IMR-90 (cell line): ENCODE measurements around the gene TPGS2. TPM values are rescaled to one million over a fixed set of nuclear protein-coding genes. Genes with fewer than 3 reads are reported as not detected.

Experiments used
- ATAC-seq: fragments of 200-7000 bp; cut with Tn5 transposase; 2 replicates; pipeline ENCODE4 v1.9.1; 2020; ENCODE audit warnings: low read depth, mild to moderate bottlenecking, moderate library complexity
- BruUV-seq: library from RNA; stranded (reverse); fragments of 400-500 nt; replicated peaks from 2 replicates; lab custom pipeline; 2021; lab: Mats Ljungman, UMichigan
- CTCF ChIA-PET: fragments of 300-600 bp; formaldehyde crosslinking; extraction: SDS; loops from one replicate; lab custom pipeline; 2021; ENCODE audit warnings: antibody characterized with exemption; lab: Yijun Ruan, JAX
- POLR2A ChIA-PET: fragments of 300-600 bp; sonication (Branson Sonifier 250); formaldehyde crosslinking; loops from one replicate; lab custom pipeline; 2022; ENCODE audit warnings: antibody characterized with exemption; ENCODE audit not compliant: unreplicated experiment; lab: Charles Lee
- DNase-seq: peaks from one replicate; pipeline ENCODE4 v3.0.0; 2013
- H2AFZ ChIP-seq: replicated peaks from 2 replicates; pipeline ENCODE3; 2013; ENCODE audit warnings: low read length, mild to moderate bottlenecking; ENCODE audit not compliant: poor library complexity
- H2AK5ac ChIP-seq: 2 replicates; pipeline ENCODE4 v1.6.1; 2013; ENCODE audit warnings: low read depth, low read length, inconsistent platforms
- H2AK9ac ChIP-seq: replicated peaks from 2 replicates; pipeline ENCODE3; 2013; ENCODE audit warnings: mild to moderate bottlenecking, low read depth, low read length, moderate library complexity; ENCODE audit not compliant: poor library complexity
- H2BK120ac ChIP-seq: 2 replicates; pipeline ENCODE4 v1.6.1; 2013; ENCODE audit warnings: low read depth, low read length, inconsistent platforms
- H2BK15ac ChIP-seq: 3 replicates; pipeline ENCODE4 v1.6.1; 2013; ENCODE audit warnings: low read depth, low read length, inconsistent platforms
- H2BK20ac ChIP-seq: 2 replicates; pipeline ENCODE4 v1.6.1; 2013; ENCODE audit warnings: low read depth, mild to moderate bottlenecking, inconsistent platforms, low read length, moderate library complexity
- H2BK5ac ChIP-seq: 2 replicates; pipeline ENCODE4 v1.6.1; 2013; ENCODE audit warnings: mild to moderate bottlenecking, low read depth, low read length, inconsistent platforms; ENCODE audit not compliant: poor library complexity, severe bottlenecking
- H3K14ac ChIP-seq: replicated peaks from 2 replicates; pipeline ENCODE4 v1.6.1; 2013; ENCODE audit warnings: low read depth, low read length, inconsistent platforms
- H3K18ac ChIP-seq: 2 replicates; pipeline ENCODE4 v1.6.1; 2013; ENCODE audit warnings: low read depth, low read length, control low read depth
- H3K23ac ChIP-seq: 2 replicates; pipeline ENCODE4 v1.6.1; 2013; ENCODE audit warnings: low read depth, low read length, inconsistent platforms
- H3K27ac ChIP-seq: 2 replicates; pipeline ENCODE4 v1.5.1; 2013; ENCODE audit warnings: mild to moderate bottlenecking, control low read depth, low read length; ENCODE audit not compliant: insufficient read depth
- H3K27me3 ChIP-seq: 2 replicates; pipeline ENCODE4 v1.6.1; 2013; ENCODE audit warnings: low read length; ENCODE audit not compliant: control insufficient read depth, insufficient read depth
- H3K36me3 ChIP-seq: 2 replicates; pipeline ENCODE4 v1.6.1; 2013; ENCODE audit warnings: low read length, mixed read lengths; ENCODE audit not compliant: control insufficient read depth, insufficient read depth
- H3K4ac ChIP-seq: 2 replicates; pipeline ENCODE4 v1.6.1; 2013; ENCODE audit warnings: low read depth, low read length, inconsistent platforms
- H3K4me1 ChIP-seq: 2 replicates; pipeline ENCODE4 v1.6.1; 2013; ENCODE audit warnings: low read length, mixed read lengths; ENCODE audit not compliant: control insufficient read depth, insufficient read depth
- H3K4me2 ChIP-seq: 2 replicates; pipeline ENCODE4 v1.6.1; 2013; ENCODE audit warnings: low read depth, mild to moderate bottlenecking, control low read depth, low read length, moderate library complexity
- H3K4me3 ChIP-seq: 2 replicates; pipeline ENCODE4 v1.5.1; 2013; ENCODE audit warnings: low read depth, mild to moderate bottlenecking, control low read depth, low read length, moderate library complexity; ENCODE audit not compliant: insufficient read depth
- H3K56ac ChIP-seq: 2 replicates; pipeline ENCODE4 v1.6.1; 2013; ENCODE audit warnings: low read length, inconsistent platforms; ENCODE audit not compliant: insufficient read depth; ENCODE audit errors: extremely low read depth
- H3K79me1 ChIP-seq, 2 experiments: 2 replicates each; pipeline ENCODE4 v1.6.1; 2013; ENCODE audit warnings: low read length in 2 of 2, inconsistent platforms in 1 of 2, low read depth in 1 of 2
- H3K9ac ChIP-seq: 2 replicates; pipeline ENCODE4 v1.6.1; 2013; ENCODE audit warnings: low read depth, low read length, control low read depth
- H3K9me1 ChIP-seq: 2 replicates; pipeline ENCODE4 v1.6.1; 2013; ENCODE audit warnings: low read length, inconsistent platforms; ENCODE audit not compliant: insufficient read depth
- H3K9me3 ChIP-seq: 2 replicates; pipeline ENCODE4 v1.6.1; 2013; ENCODE audit warnings: low read length; ENCODE audit not compliant: control insufficient read depth, insufficient read depth
- H4K20me1 ChIP-seq: 2 replicates; pipeline ENCODE4 v1.6.1; 2013; ENCODE audit warnings: low read length, inconsistent platforms; ENCODE audit not compliant: insufficient read depth
- H4K5ac ChIP-seq: 2 replicates; pipeline ENCODE4 v1.6.1; 2013; ENCODE audit warnings: mild to moderate bottlenecking, low read depth, low read length, control low read depth
- H4K8ac ChIP-seq, 2 experiments: 2 replicates each; pipeline ENCODE4 v1.6.1; 2013; ENCODE audit warnings: low read depth in 2 of 2, low read length in 2 of 2, control low read depth in 1 of 2, inconsistent platforms in 1 of 2
- H4K91ac ChIP-seq: 2 replicates; pipeline ENCODE4 v1.6.1; 2013; ENCODE audit warnings: low read depth, low read length, inconsistent platforms; ENCODE audit not compliant: insufficient read depth
- FOS ChIP-seq: fragments of 150-350 bp; IDR thresholded peaks from 2 replicates; pipeline ENCODE4 v1.6.1; 2016; ENCODE audit warnings: low read depth, low read length
- MAZ ChIP-seq: IDR thresholded peaks from 2 replicates; pipeline ENCODE4 v1.6.1; 2012; ENCODE audit warnings: low read depth, mild to moderate bottlenecking, low read length, improper control_type of control experiment, moderate library complexity, borderline replicate concordance
- MXI1 ChIP-seq: IDR thresholded peaks from 2 replicates; pipeline ENCODE4 v1.6.1; 2012; ENCODE audit warnings: low read depth, mild to moderate bottlenecking, low read length, moderate library complexity, borderline replicate concordance
- POLR2A ChIP-seq: IDR thresholded peaks from 2 replicates; pipeline ENCODE4 v1.6.1; 2012; ENCODE audit warnings: mild to moderate bottlenecking, low read depth, low read length
- WGBS, 2 experiments: methylation state at CpG; one replicate each; pipeline versions ENCODE4 v1.1.5 to v1.1.7; 2013; ENCODE audit warnings: missing lambda C conversion rate in 2 of 2; ENCODE audit not compliant: insufficient read length in 1 of 2; ENCODE audit errors: extremely low coverage in 2 of 2; 5-methylcytosine and 5-hydroxymethylcytosine counted together
- dilution Hi-C: fragments of 300-500 bp; cut with HindIII; formaldehyde crosslinking; loops from one replicate; pipeline ENCODE4 v1.14.3; 2018; ENCODE audit warnings: low sequenced_read_pairs; ENCODE audit not compliant: unreplicated experiment
- in situ Hi-C: fragments of 300-500 bp; cut with MboI; formaldehyde crosslinking; loops from 3 replicates; pipeline ENCODE4 v1.14.3; 2019; ENCODE audit warnings: low sequenced_read_pairs, inconsistent platforms, mixed read lengths
- intact Hi-C: fragments of 100-400 bp; cut with micrococcal nuclease; formaldehyde crosslinking; loops from 2 replicates; pipeline ENCODE4 v1.10.0; 2022
- polyA plus RNA-seq, 3 experiments: library from polyadenylated mRNA; depleted of rRNA; stranded (reverse); fragments of >200 nt; gene quantifications; 2 replicates each; pipeline ENCODE4 v1.2.3, GENCODE V29; 2012; ENCODE audit warnings: low replicate concordance in 1 of 3
- total RNA-seq: library from RNA; depleted of rRNA; stranded (reverse); fragments of >200 nt; gene quantifications from 2 replicates; pipeline ENCODE4 v1.2.3, GENCODE V29; 2012

TPGS2 gene
- total and polyA plus RNA-seq, 2 of the 4 experiments (the other 2 are of a cell fraction): 201 to 294 TPM

GRCh38 chr18:36818652-36819051 is 10.2 kb downstream of the TPGS2 start:
- no peak overlapping the region for H3K4ac ChIP-seq
- H3K9ac ChIP-seq: no peak overlapping the region
- peaks cover 2% of the 10 kb centered on the region; the same call in 1 of the 2 replicates for H3K4me1 ChIP-seq
- no peak overlapping the region for H2BK120ac ChIP-seq
- no peak overlapping the region for H3K18ac ChIP-seq
- H4K8ac ChIP-seq: no peak overlapping the region
- no peaks in the 10 kb centered on the region for H4K20me1 ChIP-seq
- no peak overlapping the region for H3K4me2 ChIP-seq
- no CpG with 5 or more reads among the region's 3 CpGs for WGBS, 2 experiments
- H2AFZ ChIP-seq: no peak overlapping the region
- peaks cover 19 to 25% of the 10 kb centered on the region in 2 experiments for H3K79me1 ChIP-seq
- H3K14ac ChIP-seq: no peak overlapping the region
- intact Hi-C loops (no loop called here), in situ Hi-C loops (no loop called here), dilution Hi-C loops (no loop called here)
- DNase-seq (no peak), ATAC-seq (no peak)
- ChIA-PET CTCF (interaction anchor here (1.9 kb wide), 1 partner anchor 9 kb away, joined by 7 read pairs; no protein-coding TSS in a partner anchor), POLR2A (no interaction called here)
- no peak overlapping the region for H3K27ac ChIP-seq
- H3K27me3 ChIP-seq: no peaks in the 10 kb centered on the region
- peaks cover 16% of the 10 kb centered on the region for H3K36me3 ChIP-seq
- TF ChIP-seq POLR2A: no peak
- TF ChIP-seq FOS: no peak
- no peak for TF ChIP-seq MXI1
- TF ChIP-seq MAZ: no peak
- no peak overlapping the region for H2AK9ac ChIP-seq
- H3K56ac ChIP-seq: no peak overlapping the region
- H2BK20ac ChIP-seq: no peak overlapping the region
- H3K4me3 ChIP-seq: no peak overlapping the region
- H3K23ac ChIP-seq: no peak overlapping the region
- no peak overlapping the region for H4K91ac ChIP-seq
- no peak overlapping the region for H4K5ac ChIP-seq
- no TSS peak for BruUV-seq
- no peaks in the 10 kb centered on the region for H3K9me3 ChIP-seq
- H3K9me1 ChIP-seq: no peaks in the 10 kb centered on the region
- no peak overlapping the region for H2BK5ac ChIP-seq
- H2AK5ac ChIP-seq: no peak overlapping the region
- no peak overlapping the region for H2BK15ac ChIP-seq
